Measurements from ENCODE around the gene FLVCR1.

The FLVCR1 gene

GRCh38 chr1:212915245-212916091 lies 57.4 kb downstream of the FLVCR1 start:
- peak in 3 of 4 experiments; percentile 5 to 48 (median 9) for DNase-seq

- DNase-seq: peak; percentile 87 to 94 (median 92)
Observed at GRCh38 chr1:212916481-212917133, 58.5 kb downstream of the FLVCR1 start.

- DNase-seq: no peak
Observed at GRCh38 chr1:212917134-212917485, 59.0 kb downstream of the FLVCR1 start.

- DNase-seq: no peak
Observed at GRCh38 chr1:212917858-212918257, 59.8 kb downstream of the FLVCR1 start.

GRCh38 chr1:212918824-212919223 lies 60.7 kb downstream of the FLVCR1 start:
- DNase-seq: no peak

GRCh38 chr1:212920246-212920645 lies 62.2 kb downstream of the FLVCR1 start:
- no peak for DNase-seq

GRCh38 chr1:212920896-212921295 lies 62.8 kb downstream of the FLVCR1 start:
- DNase-seq: peak in 2 of 4 experiments; percentile 34

GRCh38 chr1:212922016-212922415 lies 63.9 kb downstream of the FLVCR1 start:
- DNase-seq: peak; percentile 38 to 79 (median 61)

- peak in 1 of 4 experiments; percentile 31 for DNase-seq
Observed at GRCh38 chr1:212926372-212926771, 68.3 kb downstream of the FLVCR1 start.

GRCh38 chr1:212928323-212929291 lies 70.5 kb downstream of the FLVCR1 start:
- peak in 1 of 4 experiments; percentile 42 for DNase-seq

GRCh38 chr1:212930986-212931678 lies 73.1 kb downstream of the FLVCR1 start:
- no peak for DNase-seq

- no peak for DNase-seq
Observed at GRCh38 chr1:212933815-212934471, 75.9 kb downstream of the FLVCR1 start.

- DNase-seq: no peak
Observed at GRCh38 chr1:212935387-212935981, 77.4 kb downstream of the FLVCR1 start.

GRCh38 chr1:212937034-212937433 lies 79.0 kb downstream of the FLVCR1 start:
- DNase-seq: no peak

- no peak for DNase-seq
Observed at GRCh38 chr1:212938846-212939245, 80.8 kb downstream of the FLVCR1 start.

GRCh38 chr1:212941452-212941851 lies 83.4 kb downstream of the FLVCR1 start:
- no peak for DNase-seq

GRCh38 chr1:212942679-212943392 lies 84.8 kb downstream of the FLVCR1 start:
- DNase-seq: no peak

GRCh38 chr1:212943393-212943710 lies 85.3 kb downstream of the FLVCR1 start:
- DNase-seq: no peak

- peak in 2 of 4 experiments; percentile 59 to 61 for DNase-seq
Observed at GRCh38 chr1:212944229-212944901, 86.3 kb downstream of the FLVCR1 start.

GRCh38 chr1:212945056-212945455 lies 87.0 kb downstream of the FLVCR1 start:
- DNase-seq: no peak

Data from suppressor macrophage (primary cell).